Putamen (tissue), 1 donor: Measurements from ENCODE around the gene ZNF185.

Source experiments
- DNase-seq: peaks from one replicate; pipeline ENCODE4 v3.0.0-alpha.2; 2016; ENCODE audit warnings: low spot score

Gene ZNF185

DNA sequence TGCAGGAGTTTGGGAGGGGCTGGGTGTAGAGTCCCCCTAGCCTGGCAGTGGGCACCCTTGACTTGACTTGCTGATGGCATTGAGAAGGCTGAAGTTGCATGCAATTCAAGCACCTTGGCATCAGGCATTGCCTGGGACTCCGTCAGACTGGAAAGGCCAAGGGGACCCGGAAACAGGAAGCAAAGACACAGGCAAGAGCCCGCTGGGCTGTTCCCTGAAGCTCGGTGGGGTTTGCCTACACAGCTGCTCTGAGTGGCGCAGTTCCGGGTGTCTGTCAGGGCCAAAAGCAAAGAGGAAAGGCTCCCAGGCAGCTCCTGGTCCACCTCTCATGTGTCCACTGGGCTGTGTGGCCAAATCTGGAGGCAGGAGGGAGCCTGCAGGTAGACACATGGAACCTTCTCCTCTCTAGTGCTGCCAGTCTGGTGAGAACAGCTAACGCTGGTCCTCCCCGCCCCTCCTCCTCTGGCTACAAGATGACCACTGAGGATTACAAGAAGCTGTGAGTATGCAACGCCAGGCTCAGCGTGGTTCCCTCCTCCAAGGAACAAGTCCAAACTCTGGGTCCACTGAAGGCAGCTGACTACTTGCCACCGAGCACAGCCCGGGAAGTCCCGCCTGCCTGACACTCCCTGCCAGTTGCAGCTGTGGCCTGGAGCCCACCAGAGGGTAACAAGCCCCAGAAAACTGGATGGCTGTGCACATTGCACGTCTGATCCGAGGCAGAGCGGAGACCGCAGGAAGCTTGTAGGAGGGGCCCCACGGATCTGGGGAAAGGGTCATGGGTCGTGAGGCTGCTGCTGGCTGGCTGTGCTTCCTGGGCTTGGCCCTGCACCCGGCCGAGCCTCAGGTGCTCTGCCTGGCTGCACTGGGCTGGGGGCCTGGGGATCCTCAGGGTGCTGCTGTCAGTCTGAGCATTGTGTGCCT is 20.1 kb downstream of the ZNF185 start:
- DNase-seq: no peak

DNA sequence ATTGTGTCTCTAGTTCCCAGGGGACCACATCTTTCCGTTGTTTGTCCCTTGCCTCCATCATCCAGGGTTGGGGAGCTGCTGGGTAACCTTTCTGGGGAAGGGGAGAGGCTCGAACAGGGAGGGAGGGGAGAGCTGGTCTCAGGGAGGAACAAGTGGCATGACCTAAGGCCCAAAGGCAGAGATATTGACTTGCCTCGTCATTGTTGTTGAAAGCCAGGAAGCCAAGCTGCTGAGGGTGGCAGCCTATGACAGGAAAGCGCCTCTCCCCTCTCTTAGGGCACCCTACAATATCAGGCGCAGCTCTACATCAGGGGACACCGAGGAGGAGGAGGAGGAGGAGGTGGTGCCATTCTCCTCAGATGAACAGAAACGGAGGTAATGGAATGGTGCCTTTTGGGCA is 20.8 kb downstream of the ZNF185 start:
- DNase-seq: no peak

DNA sequence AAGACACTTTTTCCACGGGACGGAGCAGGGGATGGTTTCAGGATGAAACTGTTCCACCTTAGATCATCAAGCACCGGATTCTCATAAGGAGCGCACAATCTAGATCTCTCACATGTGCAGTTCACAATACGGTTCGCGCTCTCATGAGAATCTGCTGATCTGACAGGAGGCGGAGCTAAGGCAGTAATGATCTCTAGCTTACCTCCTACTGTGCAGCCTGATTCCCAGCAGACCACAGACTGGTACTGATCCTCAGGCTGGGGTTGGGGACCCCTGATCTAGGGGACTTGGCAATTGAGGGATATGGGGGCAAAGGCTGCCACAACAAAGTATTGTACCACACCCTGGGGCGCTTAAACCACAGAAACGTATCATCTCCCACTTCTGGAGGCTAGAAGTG is 25.7 kb downstream of the ZNF185 start:
- no peak for DNase-seq

DNA sequence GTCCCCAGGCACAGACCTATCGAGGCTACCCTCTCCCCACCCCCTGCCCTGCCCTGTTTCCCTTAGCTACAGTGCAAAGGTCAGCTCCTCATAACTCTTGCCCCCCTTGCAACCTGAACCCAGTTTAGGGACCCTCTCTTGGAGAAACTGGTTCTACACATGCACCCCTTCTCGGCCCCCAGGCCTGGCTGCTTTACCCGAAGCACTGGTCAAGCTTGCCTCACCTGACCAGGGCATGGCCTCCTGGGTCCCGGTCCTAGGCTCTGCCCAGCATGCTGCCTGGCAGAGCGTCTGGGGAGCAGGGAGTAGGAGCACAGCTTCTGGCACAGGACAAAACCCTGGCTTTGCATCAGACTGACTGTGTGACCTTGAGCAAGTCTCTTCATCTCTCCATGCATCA is 28.0 kb downstream of the ZNF185 start:
- DNase-seq: no peak

DNA sequence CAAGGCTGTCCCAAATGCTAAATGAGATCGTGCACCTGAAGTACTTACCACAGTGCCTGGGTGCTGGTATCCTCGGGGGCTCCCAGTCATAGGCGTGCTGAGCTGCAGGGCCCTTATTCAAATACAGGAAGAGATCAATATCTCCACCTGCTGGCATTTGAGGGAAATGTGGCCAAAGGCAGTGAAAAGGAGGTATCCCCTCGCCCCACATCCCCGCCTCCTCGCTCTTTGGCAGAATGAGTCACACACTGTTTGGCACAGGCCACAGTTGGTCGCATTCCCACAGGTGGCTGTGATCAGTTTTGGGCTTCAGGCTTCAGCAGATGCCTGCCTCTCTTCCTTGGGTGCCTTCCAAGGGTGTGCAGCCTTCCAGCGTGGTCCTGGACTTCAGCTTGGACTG is 28.4 kb downstream of the ZNF185 start:
- peak; percentile 42 for DNase-seq

DNA sequence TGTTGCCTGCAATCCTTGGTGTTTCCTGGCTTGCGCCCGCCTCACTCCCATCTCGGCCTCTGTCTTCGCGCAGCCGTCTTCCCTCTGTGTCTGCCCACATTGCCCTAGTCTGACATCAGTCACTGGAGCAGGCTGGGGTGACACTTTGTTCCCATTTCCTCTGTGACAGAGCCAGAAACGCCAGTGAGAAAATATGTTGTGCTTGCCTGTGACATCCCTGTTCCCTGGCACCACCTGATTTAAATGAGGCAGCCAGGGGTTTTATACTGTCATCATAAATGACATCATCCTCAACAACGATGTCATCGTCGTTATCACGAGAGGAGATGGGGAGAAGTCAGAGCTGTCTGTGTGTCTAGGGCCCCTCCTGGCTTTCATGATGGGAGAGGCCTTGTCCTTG is 29.1 kb downstream of the ZNF185 start:
- peak; percentile 66 for DNase-seq

DNA sequence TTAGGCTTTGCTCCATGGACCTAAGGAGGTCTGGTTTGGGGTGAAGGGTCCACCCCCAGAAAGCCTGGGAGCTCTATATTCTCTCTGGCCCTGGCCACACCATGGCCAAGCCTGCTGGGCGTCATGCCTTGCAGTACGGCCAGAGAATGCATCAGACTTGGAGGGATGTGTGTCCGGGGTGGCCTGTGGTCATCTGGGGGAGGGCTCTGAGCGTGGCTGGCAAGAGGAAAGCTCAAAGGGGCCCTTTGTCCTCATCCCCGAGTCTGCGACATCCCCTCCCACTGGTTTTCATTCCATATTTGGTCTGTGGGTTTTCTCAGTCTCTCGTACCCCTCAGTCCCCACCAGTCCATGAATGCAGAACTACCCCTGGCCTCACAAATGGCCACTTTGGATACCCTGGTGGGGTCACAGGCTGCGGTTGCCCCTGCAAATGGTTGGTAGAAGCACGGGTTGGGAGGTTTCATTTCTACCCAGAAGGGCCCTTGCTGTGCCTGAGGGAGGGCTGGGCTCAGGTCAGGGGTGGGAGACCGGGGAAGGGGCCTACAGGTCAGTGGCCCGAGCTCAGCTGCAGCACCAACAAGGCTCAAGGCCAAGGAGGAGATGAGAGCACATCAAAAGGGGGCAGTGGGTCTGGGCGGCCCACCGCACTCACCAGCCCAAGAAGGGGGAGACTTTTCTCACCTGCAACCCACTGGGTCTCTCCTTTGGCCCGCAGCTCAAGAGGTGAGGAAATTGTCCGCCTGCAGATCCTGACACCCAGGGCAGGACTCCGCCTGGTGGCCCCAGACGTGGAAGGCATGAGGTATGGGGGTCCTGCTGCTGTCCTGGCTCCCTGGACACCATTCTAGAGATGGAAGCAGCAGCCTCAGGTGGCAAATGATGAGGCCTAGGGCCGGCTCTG is 30.2 kb downstream of the ZNF185 start:
- DNase-seq: peak; percentile 73

DNA sequence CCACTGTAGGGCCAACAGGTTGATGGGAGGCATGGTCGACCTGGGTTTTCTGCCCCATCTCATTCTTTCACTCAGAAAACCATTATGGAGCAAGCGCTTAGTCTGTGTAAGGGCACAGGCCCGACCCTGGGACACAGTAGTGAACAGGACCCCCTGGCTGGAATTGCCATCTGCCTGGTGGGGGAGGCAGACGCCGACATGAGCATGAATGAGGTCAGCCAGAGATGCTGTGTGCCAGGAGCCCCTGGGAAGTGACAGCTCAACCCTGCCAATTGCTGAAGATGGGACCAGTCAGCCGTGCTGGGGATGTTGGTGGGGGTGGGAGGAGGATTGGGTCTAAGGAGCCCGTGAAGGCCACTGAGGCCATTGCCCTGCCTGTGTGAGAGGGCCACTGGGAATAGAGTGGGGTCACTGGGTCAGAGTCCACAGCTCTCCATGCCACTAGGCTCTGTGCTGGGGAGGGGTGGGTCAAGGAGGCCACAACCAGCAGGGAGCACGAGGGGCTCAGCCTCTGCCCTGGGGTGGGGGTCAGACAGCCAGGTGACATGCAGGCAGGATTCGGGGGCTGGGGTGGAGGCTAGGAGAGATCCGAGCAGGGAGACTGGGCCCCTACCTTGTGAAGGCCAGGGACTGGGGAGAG is 31.0 kb downstream of the ZNF185 start:
- DNase-seq: no peak

DNA sequence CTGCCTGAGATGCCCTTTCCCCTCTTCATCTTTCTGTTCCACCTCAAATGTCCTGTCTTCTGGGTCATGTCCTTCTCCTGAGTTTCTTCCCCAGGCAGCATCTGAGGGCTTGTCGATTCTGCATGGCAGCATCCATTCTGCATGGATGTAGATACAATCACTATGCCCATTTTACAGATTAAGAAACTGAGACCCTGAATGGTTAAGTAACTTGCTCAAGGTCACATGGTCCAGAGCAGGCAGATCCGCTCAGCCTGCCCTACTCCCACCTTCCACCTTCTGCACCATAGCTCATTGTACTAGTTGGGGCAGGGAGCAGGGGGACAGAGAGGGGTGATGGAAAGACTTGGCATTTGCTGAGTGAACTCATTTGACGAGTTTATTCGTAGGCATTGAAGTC is 32.0 kb downstream of the ZNF185 start:
- no peak for DNase-seq

DNA sequence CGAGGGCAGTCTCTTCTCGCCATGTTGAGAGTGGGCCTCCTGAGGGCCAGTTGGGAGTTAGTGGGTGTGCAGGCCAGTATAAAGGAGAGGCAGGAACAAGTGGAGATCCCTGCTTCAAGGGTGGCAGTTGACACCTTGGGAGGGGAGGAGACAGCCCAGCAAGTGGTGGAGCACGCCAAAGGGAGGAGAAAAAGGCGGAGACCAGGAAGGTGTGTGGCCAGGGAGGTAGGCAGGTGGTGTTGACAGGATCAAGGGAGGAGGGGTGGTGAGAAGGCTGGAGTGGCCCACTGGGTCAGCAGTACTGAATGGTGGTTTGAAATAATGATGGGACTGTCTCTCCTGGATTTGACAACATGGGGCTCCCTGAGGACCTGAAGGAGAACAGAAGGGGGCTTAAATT is 32.6 kb downstream of the ZNF185 start:
- DNase-seq: no peak

DNA sequence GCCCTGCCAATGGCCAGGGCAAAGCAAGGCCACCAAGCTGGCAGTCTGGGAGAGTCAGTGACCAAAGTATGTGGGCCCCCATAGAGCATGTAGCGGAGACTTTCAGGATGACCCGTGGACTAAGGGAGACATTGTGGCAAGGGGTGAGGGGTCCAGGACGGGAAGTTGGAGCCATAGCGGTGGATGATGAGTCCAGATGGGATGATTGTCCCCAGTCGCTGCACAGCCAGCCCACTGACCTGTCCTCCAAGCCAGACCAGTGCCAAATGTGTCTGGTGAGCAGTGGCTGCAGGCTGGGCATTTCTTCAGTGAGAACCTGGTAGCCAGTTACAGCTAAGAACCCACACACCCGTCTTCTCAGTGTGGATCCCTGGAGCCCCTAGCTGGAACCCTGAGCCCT is 34.3 kb downstream of the ZNF185 start:
- no peak for DNase-seq

DNA sequence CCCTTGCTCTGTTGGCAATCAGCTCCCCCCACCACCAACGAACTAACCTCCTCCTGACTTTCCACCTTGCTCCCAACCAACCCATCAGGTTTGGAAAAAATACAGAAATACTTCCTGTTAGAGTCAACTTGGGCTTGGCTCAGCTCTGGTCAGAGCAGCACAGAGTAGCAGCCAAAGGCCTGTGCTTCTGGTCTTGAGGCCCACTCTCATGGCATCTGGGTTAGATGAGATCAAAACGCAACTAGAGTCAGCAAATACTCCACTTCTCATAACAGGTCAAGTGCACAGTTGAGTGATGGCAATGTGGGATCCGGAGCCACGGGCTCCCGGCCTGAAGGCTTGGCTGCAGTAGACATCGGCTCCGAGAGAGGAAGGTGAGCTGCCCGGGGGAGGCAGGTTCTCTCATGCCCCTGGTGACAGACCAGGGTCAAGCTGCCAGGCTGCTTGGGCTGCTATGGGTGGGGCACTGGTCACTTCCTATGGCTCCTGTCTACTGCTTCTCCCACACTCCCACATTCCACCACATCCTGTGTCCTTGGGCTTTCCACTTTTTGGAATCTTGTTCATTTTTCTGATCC is 34.8 kb downstream of the ZNF185 start:
- no peak for DNase-seq

DNA sequence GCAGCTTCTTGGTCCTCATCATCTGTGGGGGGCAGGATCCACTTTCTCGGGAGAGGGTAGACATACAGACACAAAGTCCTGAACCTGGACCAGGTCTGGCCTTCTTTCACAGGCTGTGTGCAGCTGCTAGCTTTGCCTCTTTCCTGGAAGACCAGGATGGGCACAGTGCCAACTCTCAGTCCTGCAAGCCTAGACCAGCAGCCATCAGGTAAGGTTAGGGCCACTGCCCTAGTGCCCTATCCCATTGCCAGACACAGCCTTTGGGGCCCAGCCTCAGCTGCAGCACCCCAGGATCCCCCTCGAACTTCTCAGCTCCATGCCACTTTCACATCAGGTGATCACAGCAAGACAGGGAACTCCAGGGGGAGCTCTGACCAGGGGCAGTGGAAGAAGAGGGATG is 38.4 kb downstream of the ZNF185 start:
- no peak for DNase-seq

DNA sequence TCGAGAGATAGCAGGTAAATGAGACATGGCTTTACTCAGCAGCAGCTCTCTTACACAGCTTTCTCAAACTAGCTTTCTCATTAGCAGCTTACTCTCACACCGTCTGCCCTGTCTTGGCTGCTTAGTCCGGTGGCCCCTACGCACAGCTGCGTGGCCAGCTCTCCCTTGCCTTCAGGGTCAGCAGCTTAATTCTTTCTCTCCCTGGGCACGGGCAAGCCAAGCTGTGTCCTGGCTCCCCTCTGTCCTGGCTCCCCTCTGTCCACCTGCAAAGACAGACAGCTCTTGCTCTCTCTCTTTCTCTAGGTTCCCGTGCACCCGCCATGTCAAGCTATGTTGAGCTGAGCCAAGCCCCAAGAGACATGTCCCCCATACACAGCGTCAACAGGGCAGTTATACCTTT is 39.4 kb downstream of the ZNF185 start:
- no peak for DNase-seq

DNA sequence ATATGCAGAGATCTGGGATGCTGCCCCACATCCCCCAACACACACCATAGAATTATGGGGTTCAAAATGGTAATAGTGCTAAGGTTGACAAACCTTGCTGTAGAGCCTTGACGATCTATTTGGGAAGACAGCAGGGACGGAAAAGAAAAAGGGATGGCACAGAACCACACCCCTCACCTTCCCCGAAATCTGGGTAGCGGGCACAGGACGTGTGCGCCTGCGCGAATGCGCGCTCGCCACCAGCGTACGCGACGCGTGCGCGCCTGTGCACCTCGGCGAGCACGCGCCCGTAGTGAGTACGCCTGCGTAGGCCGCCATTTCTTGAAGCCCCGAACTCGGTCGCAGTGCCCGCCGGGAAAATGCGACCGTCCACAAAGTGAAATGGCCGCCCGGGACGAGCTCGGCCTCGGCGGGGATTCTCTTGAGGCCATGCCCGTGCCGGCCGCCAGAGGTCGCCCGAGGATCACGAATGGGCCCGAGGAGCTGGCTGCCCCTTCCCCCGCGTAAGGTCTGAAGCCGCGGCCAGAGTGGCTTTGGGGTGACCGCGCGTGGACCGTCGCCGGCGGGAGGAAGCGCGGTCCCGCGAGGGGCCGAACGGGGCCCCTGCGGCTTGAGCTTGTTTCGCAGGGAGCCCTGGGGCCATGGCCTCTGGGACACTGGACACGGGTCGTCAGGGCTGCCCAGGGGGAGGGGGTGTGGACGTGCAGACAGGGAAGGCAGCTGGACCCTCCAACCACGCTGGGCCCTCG is 43.6 kb downstream of the ZNF185 start:
- peak; percentile 89 for DNase-seq

DNA sequence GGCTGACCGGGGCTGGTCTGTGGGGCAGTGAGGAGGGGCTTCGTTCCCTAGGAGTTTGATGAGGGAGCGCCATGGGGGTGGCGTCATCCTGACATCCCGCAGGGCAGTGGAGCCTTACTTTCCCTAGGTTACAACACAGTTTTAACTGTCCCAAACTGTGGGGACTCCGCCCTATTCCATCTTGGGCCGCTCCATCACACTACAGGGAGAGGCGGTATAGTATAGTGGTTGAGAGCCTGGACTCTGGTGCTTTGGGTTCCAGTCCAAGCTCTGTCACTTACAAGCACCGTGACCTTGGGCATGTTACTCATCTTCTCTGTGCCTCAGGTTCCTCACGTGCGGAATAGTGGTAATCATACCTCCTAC is 44.2 kb downstream of the ZNF185 start:
- no peak for DNase-seq

DNA sequence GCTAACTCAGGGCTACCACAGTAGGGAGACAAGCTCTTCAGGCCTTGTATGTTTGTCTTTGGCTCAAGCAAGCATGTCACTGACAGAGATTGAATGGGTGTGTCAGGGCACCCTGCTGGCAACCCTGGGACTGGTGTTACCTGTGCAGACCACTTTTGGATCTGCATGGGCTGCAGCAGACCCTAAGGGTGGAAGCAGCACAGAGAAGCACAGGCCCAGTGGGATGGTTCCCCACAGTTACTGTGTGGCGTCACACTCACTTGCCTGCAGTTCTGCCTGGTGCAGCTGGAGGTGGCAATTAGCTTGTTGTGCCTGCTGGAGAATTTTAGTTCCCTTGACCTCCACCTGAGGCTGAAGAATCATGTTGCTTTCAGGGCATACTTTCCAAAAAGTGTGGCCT is 46.0 kb downstream of the ZNF185 start:
- DNase-seq: no peak

DNA sequence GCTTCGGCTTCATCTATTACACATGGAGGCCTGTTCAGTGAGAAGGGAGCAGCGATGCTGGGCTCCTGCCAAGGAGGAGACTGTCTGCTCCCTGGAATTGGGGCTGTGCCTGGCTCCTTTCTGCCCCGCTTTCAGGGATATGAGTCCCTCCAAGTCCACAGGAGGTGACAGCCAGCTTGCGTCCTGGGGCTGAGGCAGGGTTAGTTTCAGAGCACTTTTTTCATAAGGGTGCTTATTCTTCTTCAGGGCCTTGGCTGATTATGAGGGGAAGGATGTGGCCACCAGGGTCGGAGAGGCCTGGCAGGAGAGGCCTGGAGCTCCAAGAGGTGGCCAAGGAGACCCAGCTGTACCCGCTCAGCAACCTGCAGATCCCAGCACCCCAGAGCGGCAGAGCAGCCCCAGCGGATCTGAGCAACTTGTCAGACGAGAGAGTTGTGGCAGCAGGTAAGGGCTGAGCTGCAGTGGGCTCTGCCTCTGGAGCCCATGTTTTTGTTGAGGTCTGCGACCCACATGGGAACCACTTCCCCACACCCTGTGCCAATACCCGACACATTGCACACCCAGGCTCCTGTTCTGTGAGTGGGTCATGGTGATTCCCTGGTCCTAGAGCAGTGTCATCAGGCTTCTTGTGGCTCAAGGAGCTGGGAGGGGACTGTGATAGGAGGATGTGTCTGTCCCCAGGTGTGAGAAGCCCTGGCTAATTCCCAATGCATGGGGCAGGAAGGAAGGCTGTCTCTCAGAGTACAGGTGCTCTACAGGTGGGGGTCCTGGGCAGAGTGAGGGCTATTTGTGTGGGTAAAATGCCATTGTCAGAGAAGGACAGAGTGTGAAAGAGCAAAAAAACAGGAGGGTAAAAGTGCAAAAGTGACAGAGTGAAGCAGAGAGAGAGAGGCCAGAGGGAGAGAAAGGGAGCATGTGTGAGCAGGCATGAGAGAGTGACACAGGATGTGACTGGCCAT is 47.4 kb downstream of the ZNF185 start:
- no peak for DNase-seq

DNA sequence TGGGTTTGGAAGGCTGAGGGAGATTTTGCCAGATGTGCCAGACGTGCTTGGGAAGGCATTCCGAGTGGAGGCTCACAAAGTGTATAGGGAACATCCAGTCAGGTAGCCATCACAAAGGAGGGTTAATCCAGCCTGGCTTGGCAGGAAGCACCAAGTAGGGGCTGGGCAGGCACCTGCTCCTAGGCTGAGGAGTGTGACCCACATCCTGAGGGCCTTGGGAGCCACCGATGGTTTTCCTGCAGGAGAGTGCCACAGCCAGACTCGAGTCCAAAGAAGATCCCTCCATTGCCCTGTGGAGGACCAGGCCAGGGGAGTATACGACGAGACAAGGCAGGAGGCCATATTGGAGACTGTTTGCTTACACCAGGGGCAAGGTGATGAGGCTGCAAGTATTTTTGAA is 48.8 kb downstream of the ZNF185 start:
- no peak for DNase-seq
